ENCODE data around the gene GALNT11.

Gene GALNT11

GRCh38 chr7:152158801-152159587 is 133.5 kb downstream of the GALNT11 start:
- DNase-seq, result no peak

GRCh38 chr7:152161171-152161570 is 135.7 kb downstream of the GALNT11 start:
- DNase-seq, result no peak

- no peak for DNase-seq
Measured at GRCh38 chr7:152162287-152162686, 136.8 kb downstream of the GALNT11 start.

All from activated T-cell treated with anti-CD3 and anti-CD28 coated beads, Interleukin-2, amount 50 U/mL, for 48 hours (primary cell).